Heart right ventricle (tissue), 16 donors: Measurements from ENCODE around the gene SMYD3. TPM values are rescaled to one million over a fixed set of nuclear protein-coding genes. Genes with fewer than 3 reads are reported as not detected.
A peak's percentile ranks its signal among the peaks of the same experiment; 100 is the strongest.

Experiments
- ATAC-seq, 8 donors: fragments of 200-7000 bp; cut with Tn5 transposase; one replicate each; pipeline ENCODE4 v1.9.1; 2020; ENCODE audit warnings: mild to moderate bottlenecking in 8 of 8, moderate library complexity in 8 of 8, moderate number of reproducible peaks in 1 of 8
- DNase-seq, 2 donors: peaks; one replicate each; pipeline ENCODE4 v3.0.0-alpha.2; 2020
- H3K27ac ChIP-seq, 10 donors: fragments of 200-600 bp; sonication (generic) in 2 of 10; one replicate each; pipeline versions ENCODE4 v1.5.0 to v1.8.0; 2020 to 2022; ENCODE audit warnings: mild to moderate bottlenecking in 3 of 10
- H3K27me3 ChIP-seq, 7 donors: fragments of 200-600 bp; one replicate each; pipeline ENCODE4 v1.8.0; 2021 to 2022; ENCODE audit warnings: mild to moderate bottlenecking in 2 of 7
- H3K36me3 ChIP-seq, 9 donors: fragments of 200-600 bp; sonication (generic) in 1 of 9; one replicate each; pipeline versions ENCODE4 v1.5.0 to v1.8.0; 2020 to 2022; ENCODE audit warnings: mild to moderate bottlenecking in 2 of 9
- H3K4me1 ChIP-seq, 9 donors: fragments of 200-600 bp; sonication (generic) in 1 of 9; one replicate each; pipeline versions ENCODE4 v1.5.0 to v1.8.0; 2020 to 2022; ENCODE audit warnings: mild to moderate bottlenecking in 4 of 9
- H3K4me3 ChIP-seq, 10 donors: fragments of 200-600 bp; sonication (generic) in 2 of 10; one replicate each; pipeline versions ENCODE4 v1.5.0 to v1.8.0; 2020 to 2022; ENCODE audit warnings: mild to moderate bottlenecking in 7 of 10, moderate library complexity in 2 of 10
- H3K9me3 ChIP-seq, 11 donors: fragments of 200-600 bp in 10 of 11; sonication (generic) in 2 of 11; one replicate each; pipeline versions ENCODE4 v1.5.0 to v1.8.0; 2013 to 2022; ENCODE audit warnings: mild to moderate bottlenecking in 2 of 11, control low read depth in 1 of 11, moderate library complexity in 1 of 11
- CTCF ChIP-seq, 9 donors: fragments of 200-600 bp; sonication (generic) in 2 of 9; IDR thresholded peaks; one replicate each; pipeline versions ENCODE4 v1.5.0 to v1.8.0; 2021 to 2022; ENCODE audit warnings: antibody characterized with exemption in 9 of 9, mild to moderate bottlenecking in 5 of 9, moderate library complexity in 1 of 9
- WGBS, 2 donors: extraction: QIAGEN DNeasy Blood & Tissue Kit; methylation state at CpG; one replicate each; pipeline ENCODE4 v1.1.7; 2013; ENCODE audit warnings: inconsistent platforms in 1 of 2; 5-methylcytosine and 5-hydroxymethylcytosine counted together
- intact Hi-C, 10 donors: fragments of 100-400 bp; cut with DNase I; formaldehyde crosslinking; loops; one replicate each; pipeline versions ENCODE4 v1.11.1 to v1.14.2; 2022
- polyA plus RNA-seq, 2 donors: library from polyadenylated mRNA; stranded (reverse); fragments of 200-250 nt; gene quantifications; one replicate each; pipeline ENCODE4 v1.2.3, GENCODE V29; 2013
- total RNA-seq, 10 donors: library from RNA; stranded (reverse); fragmentation: NEBNext Ultra II Directional in 3 of 10; extraction: Animal tissue kit (Norgen Biotek cat#: 25700) in 3 of 10; gene quantifications; one replicate each; pipeline versions ENCODE4 v1.2.1 to v1.2.4, GENCODE V29; 2021 to 2023
- donor health status: Arrhythmogenic right ventricular cardiomyopathy.
- donor health status: ischemic (EF 13 %, LVEDD 7.1; RV severe dilation, severe dysfunction).
- donor health status: healthy with polysubstance abuse.
- donor health status: DM: no; HTN: yes; CAD: no.
- donor health status: DM: no; HTN: no; CAD: no.
- donor health status: ischemic (EF 25% LVEDD 6.9; RV normal size, moderate dysfunction).
- donor health status: ischemic (EF 25% LVEDD 5.7; RV mildly dilated, moderate dysfunction).
- donor health status: healthy.
- donor health status: DM: yes; HTN: yes; CAD: no.
- donor health status: Ischemic cardiomyopathy.
- donor health status: ischemic (EF 35%, LVEDD 5.7; RV mildly dilated, moderate dysfunction).
- donor health status: nonischemic (EF 11% LVEDD 7.7; RV severe dilation, severe dysfunction).
- donor health status: DM: yes; HTN: yes; CAD: no.
- donor health status: PGD.
- donor health status: ischemic (EF 29% LVEDD 5.4; RV normal size, mild dysfunction).
- donor health status: nonischemic (EF 23%, LVEDD 6.1; RV moderate dilation, normal function).

SMYD3 gene
- total and polyA plus RNA-seq, 12 donors = 5.9 to 13.9 (median 8.1) TPM

- Histone ChIP-seq H3K9me3 (peaks cover 0 to 5% (median 0%) of the 10 kb centered on the region in 11 donors), H3K36me3 (no peaks in the 10 kb centered on the region), H3K27me3 (no peaks in the 10 kb centered on the region), H3K4me1 (peaks cover 0 to 11% (median 0%) of the 10 kb centered on the region in 9 donors), H3K27ac (no peak overlapping the region), H3K4me3 (no peak overlapping the region)
- intact Hi-C loops = no loop called here
- DNase-seq (no peak), ATAC-seq (no peak)
- 85 to 90% methylated on average over 1 of the region's 1 CpG for WGBS, 2 donors
- no peak for TF ChIP-seq CTCF (IDR thresholded peaks at IDR 0.05)
These were observed 734.3 kb downstream of the SMYD3 start for GRCh38 chr1:245772739-245773138.

GRCh38 chr1:245772325-245772724 is 734.8 kb downstream of the SMYD3 start:
- Histone ChIP-seq H3K36me3 (no peaks in the 10 kb centered on the region), H3K27me3 (no peaks in the 10 kb centered on the region), H3K4me1 (peaks cover 0 to 11% (median 0%) of the 10 kb centered on the region in 9 donors), H3K9me3 (peaks cover 0 to 5% (median 0%) of the 10 kb centered on the region in 11 donors), H3K27ac (no peak overlapping the region), H3K4me3 (no peak overlapping the region)
- intact Hi-C loops = no loop called here
- 64 to 88% methylated on average over 1 of the region's 1 CpG for WGBS, 2 donors
- no peak for TF ChIP-seq CTCF (IDR thresholded peaks at IDR 0.05)
- no peak for DNase-seq
- peak in 1 of 8 donors; percentile 16 for ATAC-seq

- WGBS, 2 donors = 46 to 52% methylated on average over 5 of the region's 5 CpGs
- Histone ChIP-seq H3K4me1 (peaks cover 0 to 11% (median 0%) of the 10 kb centered on the region in 9 donors), H3K4me3 (no peak overlapping the region), H3K27me3 (no peaks in the 10 kb centered on the region), H3K27ac (no peak overlapping the region), H3K36me3 (peaks cover 0 to 3% (median 0%) of the 10 kb centered on the region in 9 donors), H3K9me3 (peaks cover 0 to 5% (median 0%) of the 10 kb centered on the region in 11 donors)
- DNase-seq (peak in 1 of 2 donors; percentile 40), ATAC-seq (peak; percentile 50 to 97 (median 86))
- intact Hi-C loops = no loop called here
- TF ChIP-seq CTCF (IDR thresholded peaks at IDR 0.05) = no peak
These were observed 735.4 kb downstream of the SMYD3 start for GRCh38 chr1:245771511-245772281.

DNA sequence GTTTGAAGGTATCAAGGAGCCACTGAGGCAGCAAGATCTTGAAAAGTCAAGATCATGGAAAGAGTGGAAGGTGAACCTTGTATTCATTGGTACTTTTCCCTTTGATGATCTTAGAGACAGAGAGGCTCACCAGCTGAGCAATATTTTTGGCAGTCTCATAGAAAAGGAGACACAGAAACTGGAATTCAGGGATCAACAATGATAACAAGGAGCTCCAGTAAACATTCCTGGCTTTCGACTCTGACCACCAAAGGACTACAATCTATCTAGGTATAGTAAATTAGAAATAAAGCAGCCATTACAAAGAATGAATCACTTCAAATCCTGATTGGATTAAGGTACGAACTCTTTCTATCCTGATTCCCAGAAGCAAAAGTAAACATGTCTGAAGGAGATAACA is 736.9 kb downstream of the SMYD3 start:
- H3K27ac ChIP-seq = no peak overlapping the region
- peaks cover 0 to 5% (median 0%) of the 10 kb centered on the region in 11 donors for H3K9me3 ChIP-seq
- intact Hi-C loops = no loop called here
- TF ChIP-seq CTCF (IDR thresholded peaks at IDR 0.05) = no peak
- no peak overlapping the region for H3K4me3 ChIP-seq
- H3K4me1 ChIP-seq = peaks cover 0 to 11% (median 0%) of the 10 kb centered on the region in 9 donors
- peaks cover 0 to 3% (median 0%) of the 10 kb centered on the region in 9 donors for H3K36me3 ChIP-seq
- 89 to 90% methylated on average over 2 of the region's 2 CpGs for WGBS, 2 donors
- no peaks in the 10 kb centered on the region for H3K27me3 ChIP-seq
- ATAC-seq (no peak), DNase-seq (no peak)
